Measurements from ENCODE around the gene NCOR1. TPM values are rescaled to one million over a fixed set of nuclear protein-coding genes. Genes with fewer than 3 reads are reported as not detected.
A peak's percentile ranks its signal among the peaks of the same experiment; 100 is the strongest.
"Not testable (repeated sequence)": the region's sequence is repeated elsewhere in the genome, so short reads cannot be mapped to it uniquely, and the experiment has no call there.

The NCOR1 gene
- total and polyA plus RNA-seq, 4 experiments from 2014 or later: 26.4 to 169 (median 162) TPM

DNA sequence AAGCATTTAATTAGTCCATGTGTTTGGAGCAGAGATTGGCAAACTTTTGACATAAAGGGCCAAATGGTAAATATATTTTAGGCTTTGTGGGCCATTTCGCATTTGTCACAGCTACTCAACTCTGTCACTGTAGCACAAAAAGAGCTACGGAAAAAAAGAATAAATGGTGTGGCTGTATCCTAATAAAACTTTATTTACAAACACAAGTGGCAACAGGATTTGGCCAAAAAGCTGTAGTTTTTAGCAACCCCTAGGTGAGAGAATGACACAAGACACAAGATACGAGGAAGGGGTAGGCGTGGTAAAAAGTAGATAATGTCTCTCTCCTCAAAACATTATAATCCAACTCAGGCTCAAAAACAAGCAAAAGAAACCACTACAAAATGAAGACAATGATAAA is 149.2 kb downstream of the NCOR1 start:
- DNase-seq: no peak
- no peaks in the 10 kb centered on the region for H3K27me3 ChIP-seq (ENCODE audit: insufficient read depth, low read length)
- Mint-ChIP-seq H3K4me1 (no peaks in the 10 kb centered on the region), H3K27ac (peak overlapping the region in 5 of 7 donors; percentile 2 to 37 (median 25)), H3K27me3 (no peaks in the 10 kb centered on the region), H3K9me3 (no peaks in the 10 kb centered on the region), H3K4me3 (no peak overlapping the region), H3K36me3 (peaks cover 87 to 93% of the 10 kb centered on the region in 2 donors)
- no peak overlapping the region for H3K4me3 ChIP-seq (ENCODE audit: low read length in 2 of 2)
- POLR2A ChIA-PET (ENCODE audit: partially characterized antibody): no interaction called here
- CTCF ChIA-PET (ENCODE audit: partially characterized antibody): no interaction called here
- peaks cover 84% of the 10 kb centered on the region for H3K36me3 ChIP-seq (ENCODE audit: insufficient read depth, low read length)
- H3K4me1 ChIP-seq (ENCODE audit: insufficient read depth, low read length): no peaks in the 10 kb centered on the region
- intact Hi-C loops (cut with micrococcal nuclease): no loop called here
- no peaks in the 10 kb centered on the region for H3K9me3 ChIP-seq (ENCODE audit: control insufficient read depth in 1 of 2, low read length in 2 of 2)
- H3K27ac ChIP-seq (ENCODE audit: low read depth, low read length): no peak overlapping the region

DNA sequence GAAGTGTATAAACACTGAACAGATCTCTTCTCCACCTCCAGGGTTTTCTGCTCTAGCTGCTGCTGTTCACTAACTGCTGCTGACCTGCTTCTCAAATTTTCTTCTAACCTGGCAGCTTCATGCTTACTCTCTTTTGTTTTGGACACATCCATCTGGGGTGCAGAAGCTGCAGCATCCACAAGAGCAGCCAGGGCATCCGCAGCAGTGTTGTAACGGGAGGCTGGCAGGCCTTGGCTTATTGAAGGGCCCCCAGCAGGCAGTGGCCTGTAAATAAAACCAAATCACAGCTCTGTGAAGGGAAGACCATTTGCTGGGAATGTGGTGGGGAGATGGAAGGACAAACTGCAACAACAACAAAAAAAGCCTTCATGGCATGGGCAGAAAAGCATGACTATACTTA is 153.7 kb downstream of the NCOR1 start:
- H3K36me3 ChIP-seq (ENCODE audit: insufficient read depth, low read length): peaks cover 66% of the 10 kb centered on the region
- Mint-ChIP-seq H3K9me3 (no peaks in the 10 kb centered on the region), H3K4me1 (peaks cover 0 to 7% (median 0%) of the 10 kb centered on the region in 4 donors), H3K27ac (peak overlapping the region in 3 of 7 donors; percentile 26 to 67 (median 54)), H3K27me3 (no peaks in the 10 kb centered on the region), H3K36me3 (peaks cover 64 to 88% of the 10 kb centered on the region in 2 donors), H3K4me3 (no peak overlapping the region)
- no peak for DNase-seq
- intact Hi-C loops (cut with micrococcal nuclease): no loop called here
- no peaks in the 10 kb centered on the region for H3K9me3 ChIP-seq (ENCODE audit: control insufficient read depth in 1 of 2, low read length in 2 of 2)
- ChIA-PET CTCF (ENCODE audit: partially characterized antibody) (no interaction called here), POLR2A (ENCODE audit: partially characterized antibody) (no interaction called here)
- no peaks in the 10 kb centered on the region for H3K27me3 ChIP-seq (ENCODE audit: insufficient read depth, low read length)
- no peaks in the 10 kb centered on the region for H3K4me1 ChIP-seq (ENCODE audit: insufficient read depth, low read length)
- H3K4me3 ChIP-seq (ENCODE audit: low read length in 2 of 2): no peak overlapping the region
- no peak overlapping the region for H3K27ac ChIP-seq (ENCODE audit: low read depth, low read length)

DNA sequence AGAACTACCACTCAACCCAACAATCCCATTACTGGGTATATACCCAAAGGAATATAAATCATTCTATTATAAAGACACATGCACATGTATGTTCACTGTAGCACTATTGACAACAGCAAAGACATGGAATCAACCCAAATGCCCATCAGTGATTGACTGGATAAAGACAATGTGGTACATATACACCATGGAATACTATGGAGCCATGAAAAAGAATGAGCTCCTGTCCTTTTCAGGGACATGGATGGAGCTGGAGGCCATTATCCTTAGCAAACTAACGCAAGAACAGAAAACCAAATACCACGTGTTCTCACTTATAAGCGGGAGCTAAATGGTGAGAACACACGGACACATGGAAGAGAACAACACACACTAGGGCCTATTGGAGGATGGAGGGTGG is 160.2 kb downstream of the NCOR1 start:
- H3K27ac ChIP-seq (ENCODE audit: low read depth, low read length); H3K27me3 ChIP-seq (ENCODE audit: insufficient read depth, low read length); H3K9me3 ChIP-seq (ENCODE audit: control insufficient read depth in 1 of 2, low read length in 2 of 2); intact Hi-C loops (cut with micrococcal nuclease); H3K4me1 ChIP-seq (ENCODE audit: insufficient read depth, low read length); H3K27me3 Mint-ChIP-seq; H3K9me3 Mint-ChIP-seq; CTCF ChIA-PET (ENCODE audit: partially characterized antibody); DNase-seq; H3K4me3 Mint-ChIP-seq; POLR2A ChIA-PET (ENCODE audit: partially characterized antibody); H3K4me3 ChIP-seq (ENCODE audit: low read length in 2 of 2): not testable (repeated sequence)
- H3K27ac Mint-ChIP-seq: peak overlapping the region in 5 of 7 donors; percentile 32 to 54 (median 43)
- peaks cover 7 to 21% (median 13%) of the 10 kb centered on the region in 4 donors for H3K4me1 Mint-ChIP-seq
- peaks cover 58 to 72% of the 10 kb centered on the region in 2 donors for H3K36me3 Mint-ChIP-seq
- peaks cover 24% of the 10 kb centered on the region for H3K36me3 ChIP-seq (ENCODE audit: insufficient read depth, low read length)

DNA sequence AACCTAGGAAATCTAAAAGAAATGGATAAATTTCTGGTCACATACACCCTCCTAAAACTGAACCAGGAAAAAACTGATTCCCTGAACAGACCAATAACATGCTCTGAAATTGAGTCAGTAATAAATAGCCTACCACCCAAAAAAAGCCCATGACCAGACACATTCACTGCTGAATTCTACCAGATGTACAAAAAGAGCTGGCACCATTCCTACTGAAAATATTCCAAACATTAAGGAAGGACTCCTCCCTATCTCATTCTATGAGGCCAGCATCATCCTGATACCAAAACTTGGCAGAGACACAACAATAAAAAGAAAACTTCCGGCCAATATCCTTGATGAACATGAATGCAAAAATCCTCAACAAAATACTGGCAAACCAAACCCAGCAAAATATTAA is 162.8 kb downstream of the NCOR1 start:
- CTCF ChIA-PET (ENCODE audit: partially characterized antibody): no interaction called here
- H3K4me1 ChIP-seq (ENCODE audit: insufficient read depth, low read length): no peaks in the 10 kb centered on the region
- POLR2A ChIA-PET (ENCODE audit: partially characterized antibody): no interaction called here
- H3K27ac ChIP-seq (ENCODE audit: low read depth, low read length): no peak overlapping the region
- intact Hi-C loops (cut with micrococcal nuclease): no loop called here
- H3K4me3 ChIP-seq (ENCODE audit: low read length in 2 of 2): no peak overlapping the region
- no peak overlapping the region for H3K4me3 Mint-ChIP-seq
- no peaks in the 10 kb centered on the region for H3K9me3 ChIP-seq (ENCODE audit: control insufficient read depth in 1 of 2, low read length in 2 of 2)
- peaks cover 35% of the 10 kb centered on the region for H3K36me3 ChIP-seq (ENCODE audit: insufficient read depth, low read length)
- DNase-seq: no peak
- H3K4me1 Mint-ChIP-seq: peaks cover 10 to 19% (median 14%) of the 10 kb centered on the region in 4 donors
- H3K9me3 Mint-ChIP-seq: no peaks in the 10 kb centered on the region
- peak overlapping the region in 3 of 7 donors; percentile 38 to 77 (median 43) for H3K27ac Mint-ChIP-seq
- no peaks in the 10 kb centered on the region for H3K27me3 Mint-ChIP-seq
- H3K27me3 ChIP-seq (ENCODE audit: insufficient read depth, low read length): no peaks in the 10 kb centered on the region
- H3K36me3 Mint-ChIP-seq: peaks cover 61 to 69% of the 10 kb centered on the region in 2 donors

DNA sequence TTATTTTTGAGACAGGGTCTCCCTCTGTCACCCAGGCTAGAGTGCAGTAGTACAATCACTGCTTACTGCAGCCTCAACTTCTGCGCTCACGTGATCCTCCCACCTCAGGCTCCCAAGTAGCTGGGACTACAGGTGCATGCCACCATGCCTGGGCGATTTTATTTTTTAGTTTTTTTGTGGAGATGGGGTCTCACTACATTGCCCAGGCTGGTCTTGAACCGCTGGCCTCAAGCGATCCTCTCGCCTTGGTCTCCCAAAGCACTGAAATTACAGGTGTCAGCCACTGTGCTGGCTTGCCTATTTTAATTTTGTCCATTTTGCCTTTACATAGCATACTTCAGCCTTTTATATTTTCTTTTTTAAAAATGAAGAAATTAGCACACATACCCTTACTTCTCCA is 164.5 kb downstream of the NCOR1 start:
- H3K4me3 ChIP-seq (ENCODE audit: low read length in 2 of 2): no peak overlapping the region
- H3K27ac Mint-ChIP-seq: no peak overlapping the region
- CTCF ChIA-PET (ENCODE audit: partially characterized antibody): no interaction called here
- no peaks in the 10 kb centered on the region for H3K9me3 Mint-ChIP-seq
- POLR2A ChIA-PET (ENCODE audit: partially characterized antibody): no interaction called here
- H3K27me3 Mint-ChIP-seq: no peaks in the 10 kb centered on the region
- no peak overlapping the region for H3K27ac ChIP-seq (ENCODE audit: low read depth, low read length)
- no peaks in the 10 kb centered on the region for H3K27me3 ChIP-seq (ENCODE audit: insufficient read depth, low read length)
- no peak for DNase-seq
- H3K36me3 ChIP-seq (ENCODE audit: insufficient read depth, low read length): peaks cover 41% of the 10 kb centered on the region
- peaks cover 65 to 74% of the 10 kb centered on the region in 2 donors for H3K36me3 Mint-ChIP-seq
- H3K4me1 ChIP-seq (ENCODE audit: insufficient read depth, low read length): no peaks in the 10 kb centered on the region
- H3K4me1 Mint-ChIP-seq: peaks cover 10 to 18% (median 15%) of the 10 kb centered on the region in 4 donors
- intact Hi-C loops (cut with micrococcal nuclease): no loop called here
- no peak overlapping the region for H3K4me3 Mint-ChIP-seq
- H3K9me3 ChIP-seq (ENCODE audit: control insufficient read depth in 1 of 2, low read length in 2 of 2): no peaks in the 10 kb centered on the region

DNA sequence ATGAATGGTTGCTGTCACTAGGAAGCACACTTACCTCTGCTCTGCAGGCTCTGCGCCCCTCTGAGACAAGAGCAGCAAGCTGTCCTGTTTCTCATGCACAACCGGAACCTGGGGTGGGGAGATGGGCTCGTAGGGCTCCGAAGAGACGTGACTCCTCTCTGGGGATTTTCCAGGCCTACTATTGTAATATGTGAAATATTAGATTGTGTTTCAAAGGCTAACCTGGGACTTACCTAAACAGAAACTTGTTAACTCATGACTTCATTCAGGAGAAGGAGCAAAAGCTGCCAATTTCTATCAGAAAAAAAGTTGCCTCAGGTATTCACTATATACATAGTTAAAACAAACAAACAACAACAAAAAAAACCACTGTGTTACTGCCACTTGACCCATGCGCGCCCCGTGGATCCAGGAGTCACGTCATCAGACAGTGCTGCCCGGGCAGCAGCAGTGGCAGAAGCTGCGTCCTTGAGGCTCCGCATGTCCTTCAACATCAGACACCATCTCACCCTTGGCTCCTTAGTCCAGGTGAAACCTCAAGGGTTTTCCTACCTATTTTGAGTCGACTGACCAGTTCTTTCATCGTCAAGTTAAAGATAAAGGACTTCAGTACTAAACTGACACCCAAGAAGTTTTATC is 166.4 kb downstream of the NCOR1 start:
- Mint-ChIP-seq H3K9me3 (no peaks in the 10 kb centered on the region), H3K27ac (peak overlapping the region in 1 of 7 donors; percentile 17), H3K4me3 (no peak overlapping the region), H3K36me3 (peaks cover 51 to 69% of the 10 kb centered on the region in 2 donors), H3K27me3 (no peaks in the 10 kb centered on the region), H3K4me1 (peaks cover 6 to 13% (median 9%) of the 10 kb centered on the region in 4 donors)
- H3K27ac ChIP-seq (ENCODE audit: low read depth, low read length): no peak overlapping the region
- DNase-seq: no peak
- intact Hi-C loops (cut with micrococcal nuclease): no loop called here
- CTCF ChIA-PET (ENCODE audit: partially characterized antibody): no interaction called here
- H3K4me1 ChIP-seq (ENCODE audit: insufficient read depth, low read length): no peaks in the 10 kb centered on the region
- POLR2A ChIA-PET (ENCODE audit: partially characterized antibody): no interaction called here
- peaks cover 49% of the 10 kb centered on the region for H3K36me3 ChIP-seq (ENCODE audit: insufficient read depth, low read length)
- no peak overlapping the region for H3K4me3 ChIP-seq (ENCODE audit: low read length in 2 of 2)
- H3K27me3 ChIP-seq (ENCODE audit: insufficient read depth, low read length): no peaks in the 10 kb centered on the region
- H3K9me3 ChIP-seq (ENCODE audit: control insufficient read depth in 1 of 2, low read length in 2 of 2): no peaks in the 10 kb centered on the region

DNA sequence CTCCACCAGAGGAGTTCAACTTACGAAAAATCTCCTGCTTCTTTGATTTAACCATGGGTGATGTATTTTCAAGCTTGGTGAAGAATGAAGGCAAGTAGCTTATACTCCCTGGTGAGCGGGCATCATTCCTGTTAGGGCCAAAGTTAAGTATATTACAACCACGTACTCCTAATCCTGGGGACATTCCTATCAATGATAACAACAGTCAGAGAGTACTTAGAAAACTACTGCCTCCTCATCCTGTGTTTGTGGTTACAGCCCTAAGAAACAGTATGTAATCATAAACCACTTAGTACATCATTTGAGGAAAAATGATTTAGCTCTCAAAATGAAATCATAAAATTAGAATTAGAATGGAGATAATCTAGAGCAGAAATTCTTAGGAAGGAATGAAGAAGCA is 168.4 kb downstream of the NCOR1 start:
- ChIA-PET CTCF (ENCODE audit: partially characterized antibody) (no interaction called here), POLR2A (ENCODE audit: partially characterized antibody) (no interaction called here)
- H3K36me3 Mint-ChIP-seq: peaks cover 48 to 71% of the 10 kb centered on the region in 2 donors
- intact Hi-C loops (cut with micrococcal nuclease): no loop called here
- H3K27me3 Mint-ChIP-seq: no peaks in the 10 kb centered on the region
- Histone ChIP-seq H3K36me3 (ENCODE audit: insufficient read depth, low read length) (peaks cover 63% of the 10 kb centered on the region), H3K4me1 (ENCODE audit: insufficient read depth, low read length) (no peaks in the 10 kb centered on the region), H3K9me3 (ENCODE audit: control insufficient read depth in 1 of 2, low read length in 2 of 2) (no peaks in the 10 kb centered on the region), H3K27me3 (ENCODE audit: insufficient read depth, low read length) (no peaks in the 10 kb centered on the region), H3K4me3 (ENCODE audit: low read length in 2 of 2) (no peak overlapping the region), H3K27ac (ENCODE audit: low read depth, low read length) (no peak overlapping the region)
- peaks cover 0 to 7% (median 3%) of the 10 kb centered on the region in 4 donors for H3K4me1 Mint-ChIP-seq
- H3K27ac Mint-ChIP-seq: peak overlapping the region in 1 of 7 donors; percentile 9
- H3K4me3 Mint-ChIP-seq: no peak overlapping the region
- no peaks in the 10 kb centered on the region for H3K9me3 Mint-ChIP-seq
- DNase-seq: no peak
